ENCODE measurements around the gene REEP3. TPM values are rescaled to one million over a fixed set of nuclear protein-coding genes. Genes with fewer than 3 reads are reported as not detected.

Gene REEP3
- total and polyA plus RNA-seq, 2 of the 8 experiments (the other 6 are each of a cell fraction or from before 2014, with no cell fraction given) = 5.8 to 31.5 TPM

DNA sequence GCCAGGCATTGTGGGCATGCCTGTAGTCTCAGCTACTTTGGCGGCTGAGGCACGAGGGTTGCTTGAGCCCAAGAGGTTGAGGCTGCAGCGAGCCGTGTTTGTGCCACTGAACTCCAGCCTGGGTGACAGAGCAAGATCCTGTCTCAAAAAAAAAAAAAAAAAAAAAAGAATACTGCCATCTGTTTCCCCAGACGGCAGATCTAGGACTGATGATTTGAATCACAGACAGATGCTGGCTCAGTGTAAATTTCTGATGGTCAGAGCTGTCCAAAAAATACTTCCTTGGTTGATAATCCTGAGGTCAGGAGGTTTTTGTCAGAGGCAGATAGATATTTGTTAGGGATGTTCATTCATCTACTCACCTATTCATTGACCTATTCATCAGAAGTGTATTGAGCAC lies 130.7 kb downstream of the REEP3 start (continued):
- TF ChIP-seq TAF7 (optimal IDR thresholded peaks at IDR 0.05; ENCODE audit: borderline replicate concordance, low read depth, low read length) = no peak
- no peak for TF ChIP-seq NANOG (IDR thresholded peaks at IDR 0.05; ENCODE audit: insufficient read depth, low read depth, low read length, poor library complexity, severe bottlenecking)
- TF ChIP-seq, protein P1, sequence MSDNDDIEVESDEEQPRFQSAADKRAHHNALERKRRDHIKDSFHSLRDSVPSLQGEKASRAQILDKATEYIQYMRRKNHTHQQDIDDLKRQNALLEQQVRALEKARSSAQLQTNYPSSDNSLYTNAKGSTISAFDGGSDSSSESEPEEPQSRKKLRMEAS (IDR thresholded peaks at IDR 0.05) = no peak

Measured in H1 (cell line).